HG02852 (cell line): ENCODE results near the gene EIF5B.
A peak's percentile ranks its signal among the peaks of the same experiment; 100 is the strongest.
"Not testable (repeated sequence)": the region's sequence is repeated elsewhere in the genome, so short reads cannot be mapped to it uniquely, and the experiment has no call there.

ENCODE experiments used
- ATAC-seq: cut with Tn5 transposase; IDR thresholded peaks from one replicate; pipeline ENCODE4 v1.9.1; 2021; ENCODE audit warnings: mild to moderate bottlenecking, moderate library complexity; ENCODE audit not compliant: unreplicated experiment

Gene EIF5B, protein sequence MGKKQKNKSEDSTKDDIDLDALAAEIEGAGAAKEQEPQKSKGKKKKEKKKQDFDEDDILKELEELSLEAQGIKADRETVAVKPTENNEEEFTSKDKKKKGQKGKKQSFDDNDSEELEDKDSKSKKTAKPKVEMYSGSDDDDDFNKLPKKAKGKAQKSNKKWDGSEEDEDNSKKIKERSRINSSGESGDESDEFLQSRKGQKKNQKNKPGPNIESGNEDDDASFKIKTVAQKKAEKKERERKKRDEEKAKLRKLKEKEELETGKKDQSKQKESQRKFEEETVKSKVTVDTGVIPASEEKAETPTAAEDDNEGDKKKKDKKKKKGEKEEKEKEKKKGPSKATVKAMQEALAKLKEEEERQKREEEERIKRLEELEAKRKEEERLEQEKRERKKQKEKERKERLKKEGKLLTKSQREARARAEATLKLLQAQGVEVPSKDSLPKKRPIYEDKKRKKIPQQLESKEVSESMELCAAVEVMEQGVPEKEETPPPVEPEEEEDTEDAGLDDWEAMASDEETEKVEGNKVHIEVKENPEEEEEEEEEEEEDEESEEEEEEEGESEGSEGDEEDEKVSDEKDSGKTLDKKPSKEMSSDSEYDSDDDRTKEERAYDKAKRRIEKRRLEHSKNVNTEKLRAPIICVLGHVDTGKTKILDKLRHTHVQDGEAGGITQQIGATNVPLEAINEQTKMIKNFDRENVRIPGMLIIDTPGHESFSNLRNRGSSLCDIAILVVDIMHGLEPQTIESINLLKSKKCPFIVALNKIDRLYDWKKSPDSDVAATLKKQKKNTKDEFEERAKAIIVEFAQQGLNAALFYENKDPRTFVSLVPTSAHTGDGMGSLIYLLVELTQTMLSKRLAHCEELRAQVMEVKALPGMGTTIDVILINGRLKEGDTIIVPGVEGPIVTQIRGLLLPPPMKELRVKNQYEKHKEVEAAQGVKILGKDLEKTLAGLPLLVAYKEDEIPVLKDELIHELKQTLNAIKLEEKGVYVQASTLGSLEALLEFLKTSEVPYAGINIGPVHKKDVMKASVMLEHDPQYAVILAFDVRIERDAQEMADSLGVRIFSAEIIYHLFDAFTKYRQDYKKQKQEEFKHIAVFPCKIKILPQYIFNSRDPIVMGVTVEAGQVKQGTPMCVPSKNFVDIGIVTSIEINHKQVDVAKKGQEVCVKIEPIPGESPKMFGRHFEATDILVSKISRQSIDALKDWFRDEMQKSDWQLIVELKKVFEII

DNA sequence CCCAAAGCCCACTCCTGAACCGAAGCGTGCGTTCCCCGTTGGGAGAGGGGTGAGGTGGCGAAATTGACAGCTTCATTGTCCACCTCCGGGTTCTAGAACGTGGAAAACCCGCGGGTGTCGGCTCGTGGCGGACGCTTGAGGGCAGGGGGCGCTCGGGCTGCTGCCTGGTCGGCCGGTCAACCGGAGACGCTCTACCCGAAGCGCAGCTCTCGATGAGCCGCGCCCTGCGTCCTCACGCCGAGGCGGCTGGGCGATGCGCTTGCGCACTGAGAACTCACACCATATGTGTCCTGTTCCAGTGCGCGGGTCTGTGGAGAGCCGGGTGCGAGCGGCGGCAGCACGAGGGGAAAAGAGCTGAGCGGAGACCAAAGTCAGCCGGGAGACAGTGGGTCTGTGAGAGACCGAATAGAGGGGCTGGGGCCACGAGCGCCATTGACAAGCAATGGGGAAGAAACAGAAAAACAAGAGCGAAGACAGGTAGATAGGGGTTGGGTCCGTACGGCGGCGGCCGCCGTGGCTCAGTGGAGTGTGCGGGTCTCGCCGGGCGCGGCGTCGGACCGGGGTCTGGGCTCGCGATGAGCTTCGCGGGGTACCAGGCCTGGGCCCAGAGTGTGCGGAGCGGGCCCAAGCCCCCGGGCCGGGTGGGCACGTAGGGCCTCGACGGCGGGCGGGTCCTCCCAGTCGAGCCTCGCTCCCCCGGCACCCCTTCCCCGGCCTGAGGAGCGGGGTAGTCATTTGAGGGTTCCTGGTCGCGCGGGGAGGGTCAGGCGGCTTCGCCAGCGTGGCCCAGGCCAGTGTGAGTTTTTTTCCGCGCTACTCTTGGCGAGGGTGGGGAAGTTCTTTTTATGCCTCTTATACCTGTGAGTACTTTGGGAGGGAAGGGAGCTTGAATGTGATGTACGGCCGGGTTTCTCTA, at the start of gene EIF5B:
Gene EIF5B, plus strand, starts transcription at position 277 of the 916 bp plus-strand sequence. Its CDS starts 166 bp downstream, at position 443.
- peak; percentile 60 for ATAC-seq

DNA sequence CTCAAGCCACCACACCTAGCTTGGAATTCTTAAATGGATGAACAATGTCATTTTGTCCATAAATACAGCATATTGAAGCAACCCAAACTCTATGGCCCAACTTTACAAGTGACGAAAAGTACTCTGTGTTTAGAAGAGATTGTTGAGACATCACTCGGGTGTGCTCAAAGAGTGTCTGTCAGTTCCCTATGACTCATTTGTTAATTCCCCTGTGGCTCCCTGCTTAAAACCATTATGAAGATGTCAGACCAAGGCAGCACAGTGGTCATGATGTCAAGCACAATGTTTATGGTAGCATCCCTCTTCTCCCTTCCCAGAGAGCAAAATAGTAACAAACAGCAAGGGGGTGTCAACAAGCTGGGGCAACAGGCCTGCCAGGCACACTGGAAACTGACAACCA, 39.2 kb upstream of the EIF5B start:
- no peak for ATAC-seq

DNA sequence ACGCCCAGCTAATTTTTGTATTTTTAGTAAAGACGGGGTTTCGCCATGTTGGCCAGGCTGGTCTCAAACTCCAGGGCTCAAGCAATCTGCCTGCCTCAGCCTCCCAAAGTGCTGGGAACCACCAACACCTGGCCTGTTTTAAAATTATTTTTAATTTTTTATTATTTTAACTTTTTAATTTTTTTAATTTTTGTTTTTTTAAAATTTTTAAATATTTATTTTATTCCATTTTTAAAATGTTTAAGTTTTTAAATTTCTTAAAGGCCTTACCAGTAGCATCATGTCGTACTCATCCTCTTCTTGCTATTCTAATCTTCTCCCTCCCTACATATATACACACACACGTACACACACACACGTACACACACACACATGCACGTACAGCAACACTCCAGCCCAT, 37.6 kb upstream of the EIF5B start:
- no peak for ATAC-seq

DNA sequence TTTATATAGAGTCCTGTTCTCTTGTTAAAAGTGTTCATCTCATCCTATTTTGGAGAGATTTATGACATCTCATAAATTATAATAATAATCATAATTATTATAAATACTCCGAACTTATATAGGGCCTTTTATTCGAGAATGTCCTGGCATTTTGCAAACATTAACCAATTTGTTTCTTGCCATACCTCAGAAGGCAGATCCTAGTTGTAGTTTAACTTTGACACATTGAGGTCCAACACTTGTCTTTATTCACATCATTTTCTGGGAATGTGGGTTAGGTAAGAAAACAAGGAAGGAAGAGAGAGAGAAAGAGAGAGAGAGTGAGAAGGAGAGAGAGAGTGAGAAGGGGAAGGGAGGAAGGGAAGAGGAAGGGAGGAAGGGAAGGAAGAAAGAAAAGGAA, 36.1 kb upstream of the EIF5B start, which contains the start of gene LYG1:
Gene LYG1, minus strand, starts transcription at position 101 of the 400 bp plus-strand sequence. CDS start 5,527 bp downstream, outside the sequence.
- not testable (repeated sequence) for ATAC-seq

DNA sequence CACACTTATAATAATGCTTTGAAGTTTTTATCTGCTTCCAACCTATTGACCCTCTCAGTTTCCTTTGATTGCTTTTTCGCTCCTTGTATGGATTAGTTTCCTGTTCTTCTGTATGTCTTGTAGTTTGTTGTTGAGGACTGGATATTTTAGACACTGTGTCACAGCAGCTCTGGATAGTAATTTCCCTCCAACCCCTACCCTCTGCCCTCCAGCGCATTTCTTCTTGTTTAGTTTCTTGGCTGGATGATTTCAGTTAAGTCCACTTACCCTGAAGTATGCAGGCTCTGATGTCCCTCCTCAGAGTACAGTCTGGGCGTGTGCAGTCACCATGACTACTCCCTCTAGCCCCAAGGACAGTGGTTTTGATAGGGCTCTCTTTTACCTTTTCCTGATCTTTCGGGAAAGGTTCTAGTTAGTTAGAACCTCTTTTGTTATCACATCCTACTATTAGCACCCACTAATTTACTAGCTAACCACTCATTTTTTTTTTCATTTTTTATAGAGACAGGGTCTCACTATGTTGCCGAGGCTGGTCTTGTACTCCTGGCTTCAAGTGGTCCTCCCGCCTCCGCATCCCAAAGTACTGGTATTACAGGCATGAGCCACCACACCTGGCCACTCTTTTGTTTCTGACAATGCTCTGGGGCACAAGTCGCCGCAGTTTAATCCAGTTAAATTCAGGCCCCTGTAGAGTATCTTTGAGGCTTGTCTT, 19.9 kb upstream of the EIF5B start:
- no peak for ATAC-seq

DNA sequence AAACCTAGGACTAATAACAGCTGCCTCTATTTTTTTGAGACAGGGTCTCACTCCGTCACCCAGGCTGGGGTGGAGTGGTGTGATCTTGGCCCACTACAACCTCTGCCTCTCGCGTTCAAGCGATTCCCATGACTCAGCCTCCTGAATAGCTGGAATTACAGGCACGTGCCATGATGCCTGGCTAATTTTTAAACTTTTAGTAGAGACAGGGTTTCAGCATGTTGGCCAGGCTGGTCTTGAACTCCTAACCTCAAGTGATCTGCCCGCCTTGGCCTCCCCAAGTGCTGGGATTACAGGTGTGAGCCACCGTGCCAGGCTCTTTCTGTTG, 19.4 kb upstream of the EIF5B start:
- not testable (repeated sequence) for ATAC-seq

DNA sequence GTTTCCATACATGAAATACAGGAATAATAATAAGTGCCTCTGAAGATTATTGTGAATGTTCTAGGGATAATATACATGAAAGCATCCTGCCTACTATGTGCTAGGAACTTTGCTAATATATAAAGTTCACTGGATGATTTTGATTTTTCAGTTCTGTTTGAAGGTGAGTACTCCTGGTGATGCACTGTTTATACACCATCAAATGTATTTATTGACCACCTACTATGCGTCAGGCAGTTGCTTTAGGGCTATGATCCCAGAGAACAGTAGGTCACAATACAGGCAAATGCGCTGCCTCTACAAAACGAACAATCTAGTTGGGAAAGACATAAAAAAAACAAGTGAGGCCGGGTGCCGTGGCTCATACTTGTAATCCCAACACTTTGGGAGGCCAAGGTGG, 11.8 kb upstream of the EIF5B start:
- ATAC-seq = no peak

DNA sequence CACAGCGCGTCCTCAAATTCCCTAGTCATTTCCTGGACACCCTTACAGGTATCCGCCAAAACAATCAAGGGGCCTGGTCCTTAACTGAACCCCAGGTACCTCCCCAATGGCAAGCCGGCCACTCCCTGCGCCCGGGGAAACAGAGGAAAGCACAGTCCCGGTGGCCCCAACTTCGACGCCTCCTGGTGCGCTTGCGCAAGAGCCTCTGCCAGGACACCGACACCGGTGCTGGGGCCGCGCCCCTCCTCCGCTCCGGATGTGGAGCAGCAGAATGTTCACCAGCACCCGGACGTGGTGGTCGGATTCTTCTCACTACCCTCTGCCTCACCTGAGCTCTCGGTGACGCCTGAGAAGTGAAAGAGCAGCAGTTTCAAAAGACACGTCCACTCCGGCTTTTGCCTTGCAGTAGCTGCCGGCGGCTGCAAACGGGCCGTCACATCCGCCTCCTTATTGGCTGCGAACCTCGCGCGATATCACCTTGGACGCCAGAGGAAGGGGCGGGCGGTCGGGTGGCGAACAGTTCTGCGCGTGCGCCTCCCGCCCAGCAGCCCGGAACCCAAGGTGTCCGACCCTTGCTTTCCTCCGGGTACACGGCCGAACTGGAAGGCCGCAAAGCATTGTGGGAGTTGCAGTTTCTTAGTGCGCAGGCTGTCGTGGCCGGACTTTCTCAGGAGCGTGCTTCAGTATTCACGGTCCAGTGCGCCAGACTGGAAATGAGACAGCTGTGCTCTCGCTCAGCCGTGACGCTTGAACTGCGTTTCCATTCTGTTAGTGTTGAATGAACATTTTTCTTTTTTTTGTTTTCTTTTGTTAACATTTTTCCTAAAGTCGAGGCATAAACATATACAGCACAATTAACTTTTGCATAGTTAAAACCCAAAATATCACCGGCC, 1.0 kb upstream of the EIF5B start, which contains the start of gene TXNDC9:
Gene TXNDC9, minus strand, starts transcription at position 423 of the 893 bp plus-strand sequence. CDS start 3,123 bp downstream, outside the sequence.
- ATAC-seq = peak; percentile 73

DNA sequence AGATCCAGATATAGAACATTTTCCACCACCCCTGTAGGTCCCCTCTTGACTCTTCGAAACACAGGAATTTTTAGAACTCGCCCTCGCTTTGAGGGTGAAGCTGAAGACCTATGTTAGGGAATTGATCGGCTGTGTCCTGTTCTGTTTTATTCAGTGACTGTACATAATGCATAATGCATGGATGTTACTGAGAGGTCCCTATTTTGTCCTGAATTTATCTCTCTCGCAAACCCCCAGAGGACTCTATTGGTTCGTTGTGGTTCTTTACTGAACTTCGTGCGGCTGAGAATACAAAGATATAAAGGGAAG, 431 bp upstream of the EIF5B start:
- peak; percentile 2 for ATAC-seq

DNA sequence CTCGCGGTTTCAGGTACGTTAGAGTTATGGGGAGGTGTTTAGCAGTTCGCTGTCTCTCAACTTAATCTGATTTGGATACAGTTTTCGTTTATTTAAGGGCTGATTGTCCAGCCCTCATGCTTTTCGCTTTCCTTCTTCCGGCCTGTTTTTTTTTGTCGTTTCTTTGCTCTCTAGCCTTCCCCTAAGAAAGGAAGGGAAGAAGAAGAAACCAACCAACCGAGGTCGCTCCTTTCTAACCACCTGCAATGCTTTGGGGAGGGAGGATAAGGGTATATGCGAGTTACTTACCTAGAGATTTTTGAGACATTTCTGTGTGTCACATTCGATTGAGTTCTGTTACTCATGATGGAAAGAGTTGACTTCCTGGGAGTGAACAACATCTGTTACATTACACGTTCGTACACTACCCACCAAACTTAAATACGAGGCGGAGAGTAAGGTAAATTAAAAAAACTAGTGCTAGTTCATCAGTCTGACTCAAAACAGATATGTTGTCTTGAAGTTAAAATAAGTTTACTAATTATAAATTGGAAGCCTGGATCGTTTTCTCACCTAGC, 918 bp downstream of the EIF5B start:
- ATAC-seq = no peak

DNA sequence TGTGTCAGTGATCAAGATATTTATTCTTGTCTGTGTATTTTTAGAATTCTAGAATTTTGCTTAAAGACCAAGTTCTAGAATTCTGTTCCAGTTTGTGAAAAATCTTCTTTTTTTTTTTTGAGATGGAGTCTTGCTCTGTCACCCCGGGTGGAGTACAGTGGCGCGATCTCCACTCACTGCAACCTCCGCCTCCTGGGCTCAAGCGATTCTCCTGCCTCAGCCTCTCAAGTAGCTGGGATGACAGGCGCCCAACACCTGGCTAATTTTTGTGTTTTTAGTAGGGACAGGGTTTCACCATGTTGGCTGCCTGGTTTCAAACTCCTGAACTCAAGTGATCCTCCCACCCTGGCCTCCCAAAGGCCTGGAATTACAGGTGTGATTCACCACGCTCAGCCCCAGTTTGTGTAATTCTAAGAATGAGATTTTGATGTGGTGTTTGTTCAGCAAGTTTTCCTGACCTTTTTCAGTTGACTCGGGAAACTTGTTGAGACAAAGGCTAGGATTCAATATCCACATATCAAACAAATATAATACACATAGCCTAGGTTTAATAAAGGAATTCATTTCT, 3.6 kb downstream of the EIF5B start:
- ATAC-seq = no peak

DNA sequence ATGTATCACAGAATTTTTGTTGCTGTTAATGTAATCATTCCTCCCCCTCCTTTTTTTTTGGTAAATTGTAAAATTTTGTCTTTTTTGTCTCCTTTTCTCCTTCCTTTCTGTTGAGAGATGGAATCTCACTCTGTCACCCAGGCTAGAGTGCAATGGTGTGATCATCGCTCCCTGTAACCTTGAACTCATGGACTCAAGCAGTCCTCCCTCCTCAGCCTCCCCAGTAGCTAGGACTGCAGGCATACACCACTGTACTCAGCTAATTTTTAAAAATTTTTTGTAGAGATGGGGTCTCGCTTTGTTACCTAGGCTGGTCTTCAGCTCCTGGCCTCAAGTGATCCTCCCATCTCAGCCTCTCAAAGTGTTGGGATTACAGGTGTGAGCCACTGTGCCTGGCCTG, 5.3 kb downstream of the EIF5B start:
- no peak for ATAC-seq

DNA sequence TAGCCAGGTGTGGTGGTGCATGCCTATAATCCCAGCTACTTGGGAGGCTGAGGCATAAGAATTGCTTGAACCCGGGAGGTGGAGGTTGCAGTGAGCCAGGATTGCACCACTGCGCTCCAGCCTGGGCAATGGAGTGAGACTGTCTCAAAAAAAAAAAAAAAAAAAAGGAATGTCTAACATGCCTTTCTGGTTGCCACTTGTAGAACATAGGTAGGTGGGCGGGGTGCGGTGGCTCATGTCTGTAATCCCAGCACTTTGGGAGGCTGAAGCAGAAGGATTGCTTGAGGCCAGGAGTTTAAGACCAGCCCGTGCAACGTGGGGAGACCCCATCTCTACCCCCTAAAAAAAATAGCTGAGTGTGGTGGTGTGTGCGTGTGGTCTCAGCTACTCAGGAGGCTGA, 8.3 kb downstream of the EIF5B start:
- not testable (repeated sequence) for ATAC-seq

DNA sequence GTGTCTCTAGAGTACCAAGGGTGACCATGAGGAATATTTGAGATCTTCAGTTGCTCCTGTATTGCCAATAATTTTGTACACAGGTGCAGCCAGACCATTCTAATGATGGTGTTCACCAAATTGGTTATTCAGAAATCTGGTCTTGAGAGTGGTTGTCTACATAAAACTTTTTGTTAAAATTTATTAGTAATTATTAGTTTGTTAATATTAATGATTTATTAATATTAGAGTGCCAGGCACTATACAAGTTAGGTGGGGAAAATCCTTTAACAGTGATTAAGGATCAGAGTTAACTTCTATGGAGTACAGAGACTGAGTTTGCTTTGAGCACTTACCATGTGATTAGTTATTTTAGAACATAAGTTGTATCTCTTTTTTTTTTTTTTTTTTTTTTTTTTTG, 9.0 kb downstream of the EIF5B start:
- ATAC-seq = no peak

DNA sequence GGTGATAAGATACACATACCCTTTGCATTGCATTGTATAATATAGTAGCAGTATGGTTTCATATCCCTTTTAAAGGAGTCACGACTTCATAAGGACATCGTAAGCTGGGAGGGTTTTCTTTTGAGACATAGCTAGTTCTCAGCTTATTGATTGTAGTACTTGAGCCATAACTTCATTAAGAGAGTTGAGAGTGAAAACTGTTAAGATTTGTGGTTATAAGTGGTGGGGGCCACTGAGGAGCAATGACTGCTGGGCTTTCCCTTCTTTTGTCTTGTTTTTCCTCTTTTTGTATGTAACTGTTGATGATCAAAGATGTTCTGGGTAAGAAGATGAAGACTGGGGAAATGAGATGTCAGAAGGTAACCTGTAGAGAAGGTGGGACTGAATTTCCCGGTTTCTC, 11.0 kb downstream of the EIF5B start:
- peak; percentile 79 for ATAC-seq

DNA sequence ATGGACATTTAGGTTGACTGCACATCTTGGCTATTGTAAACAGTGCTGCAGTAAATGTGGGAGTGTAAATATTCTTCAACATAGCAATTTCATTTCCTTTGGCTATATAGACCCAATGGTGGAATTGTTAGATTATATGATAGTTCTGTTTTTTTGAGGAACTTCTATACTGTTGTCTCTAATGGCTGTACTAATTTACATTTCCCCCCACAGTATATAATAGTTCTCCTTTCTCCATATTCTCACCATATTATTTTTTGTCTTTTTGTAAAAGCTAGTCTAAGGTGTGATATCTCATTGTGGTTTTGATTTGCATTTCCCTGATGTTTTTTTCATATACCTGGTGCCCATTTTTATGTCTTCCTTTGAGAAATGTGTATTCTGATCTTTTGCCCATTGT, 13.0 kb downstream of the EIF5B start:
- ATAC-seq = no peak

DNA sequence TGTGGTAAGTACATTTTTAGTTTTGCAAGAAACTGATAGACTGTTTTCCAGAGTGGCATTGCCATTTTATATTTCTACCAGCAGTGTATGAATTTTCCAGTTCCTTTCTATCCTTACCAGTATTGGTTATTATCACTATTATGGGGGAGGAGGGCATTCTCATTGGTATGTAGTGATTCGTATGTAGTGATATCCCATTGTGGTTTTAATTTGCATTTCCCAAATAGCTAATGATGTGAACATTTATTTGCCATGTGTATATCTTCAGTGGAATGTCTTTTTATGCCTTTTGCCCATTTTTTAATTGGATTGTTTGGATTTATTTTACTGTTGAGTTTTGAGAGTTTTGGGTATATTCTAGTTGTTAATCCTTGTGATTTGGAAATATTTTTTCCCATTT, 16.9 kb downstream of the EIF5B start:
- ATAC-seq = no peak

DNA sequence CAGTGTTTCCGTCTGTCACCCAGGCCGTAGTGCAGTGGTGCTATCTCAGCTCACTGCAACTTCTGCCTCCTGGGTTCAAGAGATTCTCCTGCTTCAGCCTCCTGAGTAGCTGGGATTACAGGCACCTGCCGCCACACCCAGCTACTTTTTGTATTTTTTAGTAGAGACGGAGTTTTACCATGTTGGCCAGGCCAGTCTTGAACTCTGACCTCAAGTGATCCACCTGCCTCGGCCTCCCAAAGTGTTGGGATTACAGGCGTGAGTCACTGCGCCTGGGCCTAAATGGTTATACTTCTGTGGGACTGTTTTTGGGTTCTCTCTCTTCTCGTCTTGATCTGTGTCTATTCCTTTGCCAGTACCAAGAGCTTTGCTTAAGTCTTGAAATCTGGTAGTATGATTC, 17.6 kb downstream of the EIF5B start:
- not testable (repeated sequence) for ATAC-seq
